Measurements from ENCODE around the gene ZNF638. TPM values are rescaled to one million over a fixed set of nuclear protein-coding genes. Genes with fewer than 3 reads are reported as not detected.

The ZNF638 gene
- total RNA-seq, 6 experiments from 2014 or later, result 41.8 to 65.8 (median 61.5) TPM

GRCh38 chr2:71460595-71461303, 129.2 kb downstream of the ZNF638 start:
- peak overlapping the region in 2 of 3 donors; percentile 53 to 70 for H3K27ac ChIP-seq
- peak in 1 of 3 donors; percentile 75 for DNase-seq
- H3K4me1 ChIP-seq, result peaks cover 0 to 62% (median 24%) of the 10 kb centered on the region in 4 donors
- H3K27me3 ChIP-seq, result no peaks in the 10 kb centered on the region
- 25% methylated on average over 7 of the region's 9 CpGs for WGBS (ENCODE audit: insufficient coverage, low coverage, low lambda C conversion rate, missing lambda C conversion rate)
- peak; percentile 49 to 66 (median 56) for TF ChIP-seq CTCF (IDR thresholded peaks at IDR 0.05)
- TF ChIP-seq POLR2A (IDR thresholded peaks at IDR 0.05), result no peak
- ATAC-seq, result peak; percentile 57 to 67 (median 64)
- no peaks in the 10 kb centered on the region for H3K9me3 ChIP-seq
- no peaks in the 10 kb centered on the region for H3K36me3 ChIP-seq
- intact Hi-C loops (cut with DNase I), result no loop called here
- H3K4me3 ChIP-seq, result no peak overlapping the region

- no peak overlapping the region for H3K4me3 ChIP-seq
- peaks cover 0 to 56% (median 21%) of the 10 kb centered on the region in 4 donors for H3K4me1 ChIP-seq
- H3K36me3 ChIP-seq, result no peaks in the 10 kb centered on the region
- 51% methylated on average over 5 of the region's 5 CpGs for WGBS (ENCODE audit: insufficient coverage, low coverage, low lambda C conversion rate, missing lambda C conversion rate)
- TF ChIP-seq POLR2A (IDR thresholded peaks at IDR 0.05), result no peak
- TF ChIP-seq CTCF (IDR thresholded peaks at IDR 0.05), result no peak
- DNase-seq, result peak in 2 of 3 donors; percentile 71 to 73
- intact Hi-C loops (cut with DNase I), result no loop called here
- peak; percentile 24 to 59 (median 52) for ATAC-seq
- no peaks in the 10 kb centered on the region for H3K27me3 ChIP-seq
- H3K9me3 ChIP-seq, result no peaks in the 10 kb centered on the region
- peak overlapping the region in 2 of 3 donors; percentile 53 to 70 for H3K27ac ChIP-seq
Measured at GRCh38 chr2:71461304-71461671, 129.7 kb downstream of the ZNF638 start.

DNA sequence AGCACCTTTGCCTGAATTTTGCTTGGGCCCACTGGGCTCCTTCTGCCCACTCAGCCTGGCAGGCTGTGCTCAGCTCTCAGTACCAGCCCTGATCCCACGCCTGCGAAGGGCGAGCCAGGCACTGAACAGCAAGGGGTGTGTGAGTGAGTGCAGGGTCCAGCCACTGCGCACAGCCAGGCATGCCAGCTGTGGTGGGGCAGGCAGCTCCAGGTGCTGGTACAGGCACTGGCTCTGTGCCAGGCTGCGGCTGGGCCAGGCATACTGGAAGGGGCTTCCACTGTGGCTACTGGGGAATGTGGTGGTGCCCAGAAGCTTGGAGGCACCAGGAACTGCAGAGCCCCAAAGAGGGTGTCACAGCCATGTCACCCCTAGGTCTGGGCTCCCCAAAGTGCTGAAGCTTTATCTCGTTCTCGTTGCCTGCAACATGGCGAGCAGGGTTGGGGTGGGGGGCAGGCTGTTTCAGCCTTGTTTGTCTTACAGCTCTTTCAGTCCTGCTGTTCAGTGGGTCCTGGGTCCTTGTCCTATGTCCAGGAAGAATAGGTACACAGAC, 130.5 kb downstream of the ZNF638 start:
- WGBS (ENCODE audit: insufficient coverage, low coverage, low lambda C conversion rate, missing lambda C conversion rate), result no CpG with 5 or more reads among the region's 8 CpGs
- no peak for TF ChIP-seq POLR2A (IDR thresholded peaks at IDR 0.05)
- TF ChIP-seq CTCF (IDR thresholded peaks at IDR 0.05), result no peak
- DNase-seq, result peak in 2 of 3 donors; percentile 47 to 53
- peak overlapping the region in 1 of 3 donors; percentile 70 for H3K27ac ChIP-seq
- H3K36me3 ChIP-seq, result no peaks in the 10 kb centered on the region
- no peak for ATAC-seq
- H3K9me3 ChIP-seq, result no peaks in the 10 kb centered on the region
- no peaks in the 10 kb centered on the region for H3K27me3 ChIP-seq
- intact Hi-C loops (cut with DNase I), result no loop called here
- H3K4me3 ChIP-seq, result no peak overlapping the region
- H3K4me1 ChIP-seq, result peaks cover 0 to 48% (median 17%) of the 10 kb centered on the region in 4 donors

DNA sequence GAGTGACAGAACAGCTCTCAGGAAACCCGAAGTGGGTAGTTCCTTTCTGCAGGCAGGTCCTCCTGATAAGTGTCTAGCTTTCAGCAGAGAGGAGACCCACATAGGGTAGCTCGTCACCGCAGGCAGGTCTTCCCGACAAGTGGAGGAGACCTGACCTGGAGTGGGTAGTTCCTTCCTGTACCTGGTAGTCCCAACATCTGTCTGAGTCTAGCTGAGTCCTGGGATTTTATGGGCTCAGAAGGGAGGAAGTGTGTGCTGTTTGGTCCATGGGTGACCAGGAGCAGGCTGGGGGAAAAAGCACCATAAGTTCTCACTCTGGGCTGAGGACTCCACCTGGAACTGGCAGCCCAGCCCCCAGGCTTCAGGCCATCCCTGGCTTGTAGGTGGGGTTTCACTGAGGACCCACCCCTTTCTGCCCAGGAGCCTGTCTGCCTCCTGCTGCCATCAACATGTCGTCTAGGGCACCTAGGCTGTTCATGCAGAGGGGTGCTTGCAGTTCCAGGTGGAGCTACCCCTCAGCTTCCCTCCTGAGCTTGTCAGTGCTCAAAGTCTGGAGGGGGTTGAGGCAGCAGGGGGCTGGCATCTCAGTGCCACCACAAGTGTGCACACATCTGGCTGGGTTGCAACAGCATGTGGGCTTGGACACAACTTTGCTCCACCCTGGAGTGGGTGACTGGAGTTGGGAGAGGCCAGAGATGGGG, 131.2 kb downstream of the ZNF638 start:
- no peaks in the 10 kb centered on the region for H3K27me3 ChIP-seq
- peaks cover 0 to 41% (median 15%) of the 10 kb centered on the region in 4 donors for H3K4me1 ChIP-seq
- H3K36me3 ChIP-seq, result no peaks in the 10 kb centered on the region
- TF ChIP-seq CTCF (IDR thresholded peaks at IDR 0.05) (no peak), POLR2A (IDR thresholded peaks at IDR 0.05) (no peak)
- no peak overlapping the region for H3K4me3 ChIP-seq
- ATAC-seq, result no peak
- DNase-seq, result peak in 2 of 3 donors; percentile 40 to 48
- H3K9me3 ChIP-seq, result no peaks in the 10 kb centered on the region
- 100% methylated on average over 1 of the region's 5 CpGs for WGBS (ENCODE audit: insufficient coverage, low coverage, low lambda C conversion rate, missing lambda C conversion rate)
- intact Hi-C loops (cut with DNase I), result no loop called here
- no peak overlapping the region for H3K27ac ChIP-seq

All from right lobe of liver (tissue), 6 donors.